Stimulated activated CD4-positive, alpha-beta T cell treated with anti-CD3 and anti-CD28 coated beads, Interleukin-4, amount 100 ng/mL, for 1 hour (primary cell): ENCODE measurements around the gene DICER1.

ENCODE experiments used
- DNase-seq: peaks from one replicate; pipeline ENCODE4 v3.0.0-alpha.2; 2020

DICER1 gene

DNA sequence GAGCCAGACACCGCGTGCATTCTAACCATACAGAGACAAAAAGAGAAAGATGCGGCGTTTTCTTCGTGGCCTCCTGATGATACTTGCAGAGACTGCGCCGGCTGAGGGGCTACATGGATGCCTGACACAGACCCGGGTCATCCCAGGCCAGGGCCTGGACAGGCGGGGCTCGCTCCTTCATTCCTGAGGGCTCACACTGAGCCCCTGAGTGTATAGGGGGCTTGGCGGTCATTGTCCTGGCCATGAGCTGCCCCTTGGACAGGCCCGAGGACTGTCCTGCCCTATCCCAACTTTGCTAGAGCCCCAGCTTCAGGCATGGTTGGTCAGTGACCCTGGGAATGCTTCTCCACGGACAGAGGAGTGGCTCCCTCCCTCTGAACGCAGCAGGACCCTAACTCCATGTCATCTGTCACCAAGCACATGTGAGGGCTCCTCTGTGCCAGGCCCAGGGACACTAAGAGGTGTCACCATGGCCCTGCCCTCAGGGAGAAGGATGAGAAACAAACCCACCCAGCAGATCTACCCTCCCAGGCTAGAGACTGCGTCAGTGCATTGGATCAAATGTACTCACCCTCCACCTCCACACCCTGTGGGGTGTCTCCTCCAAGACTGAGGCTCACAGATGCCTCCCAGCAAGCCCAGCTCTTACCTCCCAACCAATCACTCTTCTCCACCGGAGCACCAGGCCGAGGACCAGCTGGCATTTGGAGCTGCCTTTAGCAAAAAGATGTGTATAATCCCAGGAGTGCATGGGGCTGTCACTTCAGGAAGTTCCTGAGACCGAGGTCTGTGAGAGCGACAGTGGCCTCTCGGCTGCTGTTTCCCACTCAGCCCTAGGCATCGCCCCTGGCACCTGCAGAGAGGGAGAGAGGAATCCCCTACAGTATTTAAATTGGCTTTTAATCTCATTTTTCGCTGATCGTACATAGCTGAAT lies 102.7 kb downstream of the DICER1 start:
- no peak for DNase-seq

DNA sequence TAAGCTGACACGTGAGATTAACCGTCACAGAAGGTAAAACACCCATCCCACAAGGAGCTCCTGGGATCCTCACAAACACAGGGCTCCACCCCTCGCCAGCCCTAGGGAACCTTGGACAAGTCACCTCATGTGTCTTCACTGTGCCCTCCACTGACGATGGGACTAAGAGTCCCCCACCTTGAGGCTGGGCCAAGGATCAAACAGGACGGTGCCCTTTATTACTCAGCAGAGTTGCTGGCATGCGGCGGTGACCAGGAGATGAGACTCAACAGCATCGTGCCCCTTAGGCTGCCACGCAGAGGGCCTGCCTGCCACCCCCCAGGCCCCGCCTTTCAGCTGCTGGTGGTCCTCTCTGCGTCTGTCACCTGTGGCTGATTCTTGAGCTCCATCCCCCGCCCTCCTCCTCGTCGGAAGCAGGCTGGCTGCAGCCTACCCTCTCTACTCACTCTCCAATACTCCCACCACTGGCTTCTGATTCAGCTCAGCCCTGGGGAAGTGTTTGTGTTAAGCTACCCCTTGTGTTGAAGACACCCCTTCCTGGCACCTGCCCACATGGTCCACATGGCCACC lies 105.2 kb downstream of the DICER1 start:
- no peak for DNase-seq

GRCh38 chr14:95049952-95050351 lies 107.4 kb downstream of the DICER1 start:
- DNase-seq, result no peak

GRCh38 chr14:95048771-95049312 lies 108.5 kb downstream of the DICER1 start:
- DNase-seq, result no peak

GRCh38 chr14:95047754-95048153 lies 109.6 kb downstream of the DICER1 start:
- no peak for DNase-seq

GRCh38 chr14:95046711-95047681 lies 110.3 kb downstream of the DICER1 start:
- no peak for DNase-seq

DNA sequence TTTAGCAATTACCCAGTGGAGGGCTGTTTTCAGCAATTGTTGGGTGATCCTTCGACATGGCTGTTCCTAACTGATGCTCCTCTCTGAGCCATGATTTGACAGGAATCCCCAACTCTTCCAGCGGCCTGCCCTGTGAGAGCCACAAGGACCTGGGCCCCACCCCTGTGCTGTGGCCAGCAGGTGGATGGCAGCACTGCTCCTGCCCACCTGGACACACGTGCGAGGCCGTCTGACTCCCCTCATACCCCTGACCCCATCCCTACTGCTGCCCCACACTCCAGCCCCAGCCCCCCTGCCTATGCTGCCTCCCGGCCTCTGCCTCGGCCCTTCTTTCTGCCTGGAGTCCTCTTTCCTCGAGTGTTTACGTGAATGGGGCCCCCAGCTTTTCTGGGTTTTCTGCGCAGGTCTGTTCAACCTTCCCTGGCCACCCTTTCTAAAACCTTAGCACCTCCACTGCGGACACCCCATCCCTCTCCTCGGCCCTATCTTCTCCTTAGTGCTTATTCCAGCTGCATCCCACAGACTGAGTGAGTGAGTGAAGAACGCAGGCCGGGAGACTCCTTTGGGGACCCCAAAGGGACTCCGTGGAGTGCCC lies 111.4 kb downstream of the DICER1 start:
- DNase-seq, result no peak

DNA sequence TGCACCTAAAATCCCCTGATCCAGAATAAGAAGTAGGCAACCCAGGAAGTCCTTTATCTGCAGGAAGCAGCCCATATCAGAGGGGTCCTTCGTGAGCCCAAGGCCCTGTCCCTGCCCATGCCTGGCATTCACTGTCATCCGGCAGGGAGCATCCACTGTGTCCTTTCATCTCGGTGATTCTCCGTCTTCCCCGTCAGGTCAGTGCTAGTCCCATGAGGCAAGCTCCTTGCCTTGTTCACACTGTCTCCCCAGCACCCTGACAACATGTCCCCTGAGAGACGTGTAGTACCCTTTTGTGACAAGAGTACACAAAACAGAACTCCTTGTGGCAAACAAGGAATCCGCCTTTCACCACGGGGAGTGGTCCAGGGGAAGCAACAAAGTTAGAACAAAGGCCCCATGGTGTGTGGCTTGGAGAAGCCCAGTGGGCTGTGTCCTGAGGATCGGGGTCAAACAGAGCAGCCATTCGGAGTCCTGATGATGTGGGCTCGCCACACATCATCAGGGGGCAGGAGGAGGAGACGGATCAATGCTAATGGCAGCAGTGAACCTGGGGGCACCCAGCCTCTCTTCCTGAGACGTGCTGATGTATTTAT lies 112.1 kb downstream of the DICER1 start:
- DNase-seq, result no peak

DNA sequence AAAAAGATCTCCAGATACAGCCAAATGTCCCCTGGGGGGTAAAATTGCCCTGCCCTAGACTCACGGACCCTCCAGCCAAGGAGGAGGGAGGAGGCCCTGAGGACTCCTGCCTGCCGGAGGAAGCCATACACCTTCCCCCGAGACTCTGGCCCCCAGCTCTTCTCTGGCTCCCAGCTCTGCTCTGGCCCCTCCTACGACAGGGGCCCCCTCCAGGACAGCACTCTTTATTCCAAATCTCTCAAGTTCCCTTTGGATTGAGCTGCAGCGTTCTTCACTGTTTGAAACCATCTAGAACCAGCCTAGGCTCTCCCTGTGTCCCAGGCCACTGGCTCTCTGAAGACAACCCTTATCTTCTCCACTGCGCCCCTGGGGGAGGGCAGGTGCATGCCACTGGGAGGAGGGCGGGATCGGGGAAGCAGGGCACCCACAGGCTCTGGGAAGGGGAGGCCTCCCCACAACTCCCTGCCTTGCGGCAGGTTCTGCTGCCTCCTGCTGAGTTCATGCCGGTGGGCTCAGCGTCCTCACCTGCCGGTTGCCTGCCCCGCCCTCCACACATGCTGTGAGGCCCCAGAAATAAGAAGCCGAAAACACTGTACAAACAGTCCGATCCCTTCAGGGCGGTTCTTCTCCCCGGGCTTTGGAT lies 112.7 kb downstream of the DICER1 start:
- no peak for DNase-seq

GRCh38 chr14:95043732-95044462 lies 113.4 kb downstream of the DICER1 start:
- no peak for DNase-seq

DNA sequence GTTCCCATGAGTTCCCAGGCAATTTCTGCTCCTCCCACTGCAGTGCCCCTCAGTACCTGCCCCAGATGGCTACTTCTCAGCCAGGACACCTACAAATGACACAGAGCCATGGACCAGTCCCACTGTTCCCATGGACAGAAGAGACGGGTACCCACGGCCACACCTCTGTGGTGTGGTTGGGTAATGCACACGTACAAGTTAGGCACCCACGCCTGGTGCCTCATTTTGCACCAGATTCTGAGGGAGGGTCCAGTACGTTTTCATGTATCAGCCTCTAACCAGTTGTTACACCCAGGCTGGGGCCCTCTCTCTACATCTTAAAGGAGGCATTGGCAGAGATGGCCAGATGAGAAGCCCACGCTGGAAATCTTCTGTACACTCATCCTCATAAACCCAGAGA lies 114.0 kb downstream of the DICER1 start:
- no peak for DNase-seq

- no peak for DNase-seq
Measured at GRCh38 chr14:95041477-95042020, 115.8 kb downstream of the DICER1 start.

DNA sequence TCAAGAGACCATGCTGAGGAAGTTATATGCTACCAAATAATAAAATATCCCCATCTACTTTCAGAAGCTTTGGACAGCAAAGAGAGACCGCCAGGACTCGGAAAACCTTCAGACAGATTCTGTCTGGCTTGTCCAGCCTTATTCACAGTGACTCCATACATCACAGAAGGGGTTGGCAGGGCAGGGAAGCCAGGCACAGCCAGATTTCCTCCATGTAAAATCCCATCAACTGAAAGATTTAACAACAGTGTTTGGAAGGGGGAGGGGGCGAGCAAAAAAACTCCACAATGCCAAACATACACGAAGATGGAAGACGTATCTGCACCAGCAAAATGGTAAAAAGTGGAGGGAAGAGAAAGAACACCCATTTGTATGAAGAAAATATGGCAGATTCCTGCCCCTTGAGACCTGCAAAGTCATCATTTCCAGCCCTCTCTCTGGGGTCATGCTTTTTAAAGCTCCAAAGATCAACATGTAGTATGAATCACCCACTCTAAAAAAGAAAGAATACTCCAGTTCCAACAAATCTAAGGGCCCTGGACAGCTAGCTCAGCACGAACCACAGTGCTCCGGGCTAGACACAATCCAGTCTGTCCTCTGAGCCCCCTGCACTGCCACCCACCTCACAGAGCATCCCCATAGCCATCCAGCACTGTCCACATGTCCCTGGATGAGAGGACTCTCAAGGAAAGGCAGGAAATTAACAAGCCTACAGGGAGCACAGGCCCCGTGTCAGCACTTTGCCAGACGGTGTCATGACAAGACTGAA lies 116.4 kb downstream of the DICER1 start:
- DNase-seq, result no peak

- DNase-seq, result no peak
Measured at GRCh38 chr14:95039993-95040348, 117.4 kb downstream of the DICER1 start.

- no peak for DNase-seq
Measured at GRCh38 chr14:95039259-95039992, 117.9 kb downstream of the DICER1 start.

DNA sequence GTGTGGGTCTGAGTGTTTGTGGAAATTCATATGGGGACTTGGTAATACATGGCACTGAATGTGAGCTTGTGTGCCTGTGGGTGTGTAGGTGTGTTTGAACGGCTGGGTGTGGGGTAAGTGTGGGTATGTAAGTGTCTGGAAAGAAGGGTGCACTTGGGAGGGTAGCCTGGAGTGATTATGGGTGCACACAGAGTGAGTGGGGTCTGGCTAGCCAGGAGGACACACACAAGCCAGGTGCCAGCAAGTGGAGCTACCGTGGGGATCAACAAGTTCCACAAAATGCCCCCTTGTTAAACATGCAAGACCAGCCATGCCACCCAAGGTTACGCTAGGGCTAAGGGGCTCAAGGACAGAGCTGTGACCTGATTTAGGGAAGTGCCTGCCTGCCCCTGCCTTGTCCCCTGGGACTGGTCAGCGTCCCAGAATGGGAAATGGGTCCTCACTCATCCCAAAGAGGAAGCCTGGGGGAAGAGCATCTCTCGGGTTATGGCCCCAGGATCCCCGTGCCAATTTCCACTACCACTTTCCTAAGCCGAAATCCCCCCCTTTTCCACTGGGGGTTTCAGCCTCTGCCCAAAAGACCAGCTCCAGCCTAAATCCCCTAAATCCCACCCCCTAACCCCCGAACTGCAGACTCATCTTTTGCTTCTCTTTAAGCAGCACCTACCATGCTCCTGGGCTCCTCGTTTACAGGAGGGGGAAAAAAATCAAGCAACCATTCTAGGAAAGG lies 118.6 kb downstream of the DICER1 start:
- DNase-seq, result no peak

DNA sequence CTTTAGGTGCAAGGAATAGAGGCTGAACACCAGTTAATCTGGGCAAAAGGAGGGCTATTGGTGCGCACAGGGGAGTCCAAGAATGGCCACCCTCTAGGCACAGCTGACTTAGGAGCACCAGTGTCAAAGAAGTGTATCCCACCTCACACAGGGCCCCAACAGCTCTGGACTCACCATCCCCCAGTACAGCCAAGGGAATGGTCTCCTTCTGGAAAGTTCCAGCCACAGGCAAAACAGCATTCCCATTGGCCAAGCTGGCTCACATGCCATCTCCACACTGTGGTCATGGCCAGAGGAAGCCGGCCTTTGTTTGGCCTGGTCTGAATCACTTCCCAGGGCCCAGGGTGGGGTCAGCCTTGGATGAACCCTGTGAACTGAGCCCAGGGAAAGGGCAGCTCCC lies 120.1 kb downstream of the DICER1 start:
- no peak for DNase-seq
